GM18858 (cell line): Measurements from ENCODE around the gene FRMPD1.
A peak's percentile ranks its signal among the peaks of the same experiment; 100 is the strongest.
"Not testable (repeated sequence)": the region's sequence is repeated elsewhere in the genome, so short reads cannot be mapped to it uniquely, and the experiment has no call there.

Source experiments
- ATAC-seq: cut with Tn5 transposase; IDR thresholded peaks from one replicate; pipeline ENCODE4 v1.9.1; 2021; ENCODE audit not compliant: unreplicated experiment

FRMPD1 gene

DNA sequence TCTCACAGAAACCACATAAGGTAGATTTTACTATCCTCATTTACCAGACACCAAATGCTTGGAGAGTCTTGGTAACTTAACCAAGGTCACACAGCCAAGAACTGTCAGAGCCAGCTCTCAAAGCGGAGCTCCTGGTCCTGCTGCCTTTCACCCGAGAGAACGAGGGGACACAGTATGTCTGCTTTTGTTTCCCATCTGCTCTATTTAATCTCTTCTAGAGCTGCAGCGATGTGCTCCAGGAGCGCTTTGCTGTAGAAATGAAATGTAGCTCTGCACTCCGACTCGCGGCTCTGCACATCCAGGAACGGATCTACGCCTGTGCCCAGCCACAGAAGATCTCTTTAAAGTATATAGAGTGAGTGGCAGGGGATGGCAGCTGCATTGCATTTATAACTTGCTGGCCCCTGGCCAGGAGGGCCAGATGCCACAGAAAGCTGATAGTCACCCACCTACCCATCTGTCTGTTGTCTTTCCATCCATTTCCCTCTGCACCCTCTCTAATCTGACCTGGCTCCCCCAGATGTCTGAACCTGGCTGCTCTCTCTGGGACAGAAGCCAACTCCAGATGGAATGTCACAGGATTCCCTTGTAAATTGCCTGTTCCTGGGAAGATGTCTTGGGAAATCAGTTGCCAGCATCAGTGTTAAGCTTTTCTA is 81.5 kb downstream of the FRMPD1 start:
- no peak for ATAC-seq

DNA sequence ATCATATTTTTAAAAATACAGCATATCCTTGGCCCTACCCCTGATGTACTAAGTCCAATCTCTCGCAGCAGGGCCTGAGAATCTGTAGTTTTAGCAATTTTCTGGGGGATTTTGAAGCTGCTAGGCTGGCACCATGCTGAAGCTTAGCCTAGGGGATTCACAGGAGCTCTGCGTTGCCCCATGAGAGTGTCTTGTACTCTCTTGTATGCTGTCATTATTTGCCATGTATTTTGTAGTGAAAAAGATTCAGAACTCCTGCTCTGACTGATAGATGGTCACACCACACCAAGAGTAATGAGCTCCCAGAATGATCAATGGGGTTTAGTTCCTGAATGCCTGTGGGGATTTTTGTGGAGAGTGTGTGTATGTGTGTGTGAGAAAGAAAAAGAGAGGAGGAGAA is 82.2 kb downstream of the FRMPD1 start:
- no peak for ATAC-seq

DNA sequence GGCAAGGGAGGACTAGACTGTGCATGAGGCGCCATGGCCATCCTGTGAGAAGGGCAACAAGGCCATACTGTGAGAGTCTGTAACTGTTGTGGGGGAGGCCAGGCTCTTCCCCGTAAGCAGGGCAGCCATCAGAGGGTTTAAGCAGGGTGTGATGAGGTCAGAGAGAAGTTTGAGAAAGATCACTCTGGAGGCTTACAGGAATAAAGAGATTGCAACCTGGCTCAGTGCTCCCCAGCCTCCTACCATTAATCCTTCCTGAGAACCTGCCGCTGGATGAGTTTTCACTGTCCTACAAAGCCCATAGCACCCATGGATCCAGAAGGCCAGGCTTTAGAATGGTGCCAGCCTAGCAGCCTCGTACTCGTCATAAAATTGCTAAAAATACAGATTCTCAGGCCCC is 88.5 kb downstream of the FRMPD1 start:
- ATAC-seq = no peak

DNA sequence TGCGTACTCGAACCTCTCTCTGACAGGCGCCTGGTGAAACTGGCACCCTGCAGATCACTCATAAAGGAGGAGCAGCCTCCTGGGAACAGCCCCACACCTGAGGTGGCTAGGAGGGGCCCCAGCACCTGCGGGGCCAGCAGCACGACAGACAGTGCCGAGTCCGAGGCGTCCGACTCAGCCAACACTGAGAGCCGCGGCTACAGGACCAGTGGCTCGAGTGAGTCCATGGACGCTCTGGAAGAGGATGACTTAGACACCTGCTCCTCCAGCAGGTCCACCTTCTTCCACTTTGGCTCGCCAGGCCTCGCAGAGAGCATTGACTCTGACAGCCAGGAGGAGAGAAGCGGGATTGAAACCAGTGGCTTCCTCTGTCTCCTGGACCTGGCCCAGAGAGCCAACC is 89.4 kb downstream of the FRMPD1 start:
- no peak for ATAC-seq

DNA sequence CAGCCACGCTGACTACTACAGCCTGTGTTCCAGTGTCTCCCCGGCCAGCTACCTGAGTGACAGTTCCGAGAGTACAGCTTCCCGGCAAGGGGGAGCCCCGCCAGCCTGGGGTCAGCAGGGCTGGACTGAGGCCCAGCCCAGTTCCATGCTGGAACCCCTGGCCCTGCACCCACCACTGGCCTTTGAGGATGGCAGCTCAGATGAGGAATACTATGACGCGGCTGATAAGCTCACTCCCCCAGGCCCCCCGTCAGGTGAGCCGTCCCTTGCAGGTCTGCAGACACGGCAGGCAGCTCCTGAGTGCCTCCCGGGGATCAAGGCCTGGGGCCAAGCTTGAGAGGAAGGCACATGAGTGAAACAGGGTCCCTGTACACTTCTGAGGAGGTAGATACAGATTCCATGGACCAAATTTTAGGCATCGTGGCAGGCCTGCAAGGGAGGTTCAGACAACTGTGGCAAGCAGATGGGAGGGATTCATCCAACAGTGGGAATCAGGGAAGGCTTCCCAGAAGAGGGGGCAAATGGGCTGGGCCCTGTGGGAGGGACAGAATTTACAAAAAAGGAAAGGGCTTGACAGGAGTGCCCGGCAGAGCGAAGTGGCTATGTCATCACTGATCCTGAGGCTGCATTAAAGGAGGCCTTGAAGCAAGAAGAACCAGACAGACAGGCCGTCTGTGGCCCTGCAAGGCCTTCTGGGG is 90.0 kb downstream of the FRMPD1 start:
- no peak for ATAC-seq

DNA sequence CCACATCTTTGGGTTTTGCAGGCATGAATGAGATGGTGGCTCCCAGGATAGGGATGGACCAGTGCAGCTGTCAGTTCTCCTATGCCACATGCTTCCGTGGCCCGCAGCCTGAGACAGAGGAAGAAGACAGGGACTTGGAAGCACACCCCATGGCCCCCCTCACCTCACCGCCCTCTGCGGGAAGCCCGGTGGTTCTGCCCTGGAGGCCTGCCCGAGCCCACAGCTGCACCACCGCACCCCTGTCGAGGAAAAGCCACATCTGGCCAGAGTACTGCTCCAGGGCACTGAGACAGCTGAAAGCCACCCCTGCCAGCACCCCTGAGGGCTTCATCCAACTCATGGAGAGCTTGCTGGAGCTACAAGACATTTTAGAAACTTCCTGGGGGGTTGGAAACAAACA is 95.2 kb downstream of the FRMPD1 start:
- no peak for ATAC-seq

DNA sequence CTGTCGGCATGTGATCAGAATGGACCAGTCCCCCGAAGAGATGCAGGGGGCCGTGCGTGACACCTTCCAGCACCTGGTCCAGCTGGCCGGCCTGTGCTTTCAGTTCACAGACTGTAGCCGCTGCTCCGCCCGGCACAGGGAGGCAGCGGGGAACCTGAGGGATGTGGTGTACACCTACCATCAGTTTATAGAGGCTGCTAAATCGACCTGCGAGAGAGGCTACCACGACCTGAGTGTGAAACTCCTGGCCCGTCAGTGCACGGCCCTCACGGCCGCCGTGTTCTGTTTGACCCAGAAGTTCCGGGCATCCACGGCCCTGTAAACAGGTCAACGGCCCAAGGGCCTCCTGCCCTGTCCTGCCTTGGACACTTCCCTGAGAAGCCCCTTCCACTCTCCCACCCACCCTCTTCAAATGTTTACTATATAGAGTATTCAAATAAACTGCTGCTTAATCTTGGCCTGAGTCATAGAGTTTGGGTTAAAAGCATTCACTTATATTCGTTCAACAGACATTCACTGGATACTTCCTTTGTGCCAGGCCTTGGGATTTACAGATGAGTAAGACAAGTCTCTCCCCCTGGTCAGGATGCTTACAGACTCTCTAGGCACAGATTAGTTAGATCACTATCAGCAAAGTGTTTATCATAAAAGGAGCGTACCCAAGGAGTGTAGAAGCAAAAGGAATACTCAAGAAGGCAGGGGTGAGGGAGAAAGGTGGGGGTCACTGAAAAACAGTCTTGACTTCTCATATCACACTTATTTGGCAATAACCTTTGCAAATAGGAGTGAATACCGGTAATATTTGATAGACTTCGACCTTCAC is 95.9 kb downstream of the FRMPD1 start:
- ATAC-seq = no peak

DNA sequence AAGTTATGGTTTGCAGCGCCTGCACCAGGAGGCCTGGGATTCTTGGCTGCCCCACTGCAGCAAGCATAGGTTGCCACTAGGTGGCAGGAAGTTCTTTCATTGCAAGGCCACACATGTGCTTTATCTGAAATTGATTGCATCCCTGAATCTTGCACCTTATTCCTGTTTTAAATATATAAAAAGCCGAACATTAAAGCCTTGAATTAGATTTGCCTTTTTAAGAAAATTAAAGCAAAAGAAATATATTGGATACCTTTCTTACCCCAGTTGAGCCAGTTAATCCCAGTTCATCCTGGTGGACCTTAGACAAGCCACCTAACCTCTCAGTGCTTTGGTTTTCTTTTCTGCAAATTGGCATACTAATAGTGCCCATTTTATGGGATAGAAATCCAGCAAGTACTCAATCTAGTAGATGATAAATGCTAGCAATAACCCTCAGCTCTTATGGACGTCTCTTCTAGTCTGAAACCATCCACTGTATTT is 96.6 kb downstream of the FRMPD1 start:
- peak; percentile 81 for ATAC-seq

DNA sequence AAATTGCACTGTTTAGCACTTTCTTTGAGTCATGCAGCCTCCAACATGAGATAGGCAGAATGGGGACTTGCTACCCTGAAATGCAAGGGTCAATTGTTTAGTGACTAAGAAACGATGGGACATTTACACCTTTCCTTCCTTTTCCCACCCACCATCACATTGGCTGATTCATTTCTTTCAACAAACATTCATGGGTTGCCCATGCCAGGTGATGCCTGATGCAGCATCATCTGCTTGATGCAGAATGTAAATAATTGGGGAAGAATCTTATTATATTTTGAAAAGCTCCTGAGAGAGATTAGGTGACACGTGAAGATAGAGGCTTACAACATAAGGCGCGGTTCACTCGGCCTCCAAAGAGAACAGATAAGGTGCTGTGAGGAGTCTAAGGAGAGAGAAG is 98.4 kb downstream of the FRMPD1 start:
- ATAC-seq = no peak

DNA sequence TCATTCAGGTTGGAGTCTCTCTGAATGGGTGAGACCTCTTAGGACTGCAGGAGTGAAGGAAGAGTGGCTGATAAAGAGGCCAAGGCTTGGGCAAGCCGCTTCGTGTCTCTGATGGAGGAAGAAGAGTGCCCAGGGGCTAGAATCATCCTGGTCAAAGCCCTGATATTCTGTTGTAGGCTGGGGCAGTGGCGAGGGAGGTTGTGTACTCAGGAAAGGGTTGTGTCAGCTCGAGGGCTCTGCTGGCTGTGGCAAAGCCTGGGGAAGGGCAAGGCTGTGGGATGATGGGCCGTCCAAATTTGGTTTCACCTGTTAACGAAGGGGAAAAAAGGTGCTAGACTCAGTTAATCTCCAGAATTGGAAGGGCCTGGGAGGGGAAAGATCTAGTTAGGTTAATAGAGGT is 100.4 kb downstream of the FRMPD1 start:
- no peak for ATAC-seq

DNA sequence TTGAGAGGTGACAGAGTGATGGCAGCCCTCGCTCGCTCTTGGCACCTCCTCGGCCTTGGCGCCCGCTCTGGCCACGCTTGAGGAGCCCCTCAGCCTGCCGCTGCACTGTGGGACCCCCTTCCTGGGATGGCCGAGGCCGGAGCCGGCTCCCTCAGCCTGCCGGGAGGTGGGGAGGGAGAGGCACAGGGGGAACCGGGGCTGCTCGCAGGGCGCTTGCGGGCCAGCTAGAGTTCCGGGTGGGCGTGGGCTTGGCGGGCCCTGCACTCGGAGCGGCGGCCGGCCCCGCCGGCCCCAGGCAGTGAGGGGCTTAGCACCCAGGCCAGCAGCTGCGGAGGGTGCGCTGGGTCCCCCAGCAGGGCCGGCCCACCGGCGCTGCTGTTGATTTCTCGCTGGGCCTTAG is 101.0 kb downstream of the FRMPD1 start:
- ATAC-seq = not testable (repeated sequence)

DNA sequence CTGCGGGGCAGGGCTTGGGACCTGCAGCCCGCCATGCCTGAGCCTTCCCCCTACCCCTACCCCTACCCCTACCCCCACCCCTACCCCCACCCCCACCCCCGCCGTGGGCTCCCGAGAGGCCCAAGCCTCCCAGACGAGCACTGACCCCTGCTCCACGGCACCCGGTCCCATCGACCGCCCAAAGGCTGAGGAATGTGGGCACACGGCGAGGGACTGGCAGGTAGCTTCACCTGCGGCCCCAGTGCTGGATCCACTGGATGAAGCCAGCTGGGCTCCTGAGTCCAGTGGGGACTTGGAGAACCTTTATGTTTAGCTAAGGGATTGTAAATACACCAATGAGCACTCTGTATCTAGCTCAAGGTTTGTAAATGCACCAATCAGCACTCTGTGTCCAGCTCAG is 101.4 kb downstream of the FRMPD1 start:
- ATAC-seq = not testable (repeated sequence)

DNA sequence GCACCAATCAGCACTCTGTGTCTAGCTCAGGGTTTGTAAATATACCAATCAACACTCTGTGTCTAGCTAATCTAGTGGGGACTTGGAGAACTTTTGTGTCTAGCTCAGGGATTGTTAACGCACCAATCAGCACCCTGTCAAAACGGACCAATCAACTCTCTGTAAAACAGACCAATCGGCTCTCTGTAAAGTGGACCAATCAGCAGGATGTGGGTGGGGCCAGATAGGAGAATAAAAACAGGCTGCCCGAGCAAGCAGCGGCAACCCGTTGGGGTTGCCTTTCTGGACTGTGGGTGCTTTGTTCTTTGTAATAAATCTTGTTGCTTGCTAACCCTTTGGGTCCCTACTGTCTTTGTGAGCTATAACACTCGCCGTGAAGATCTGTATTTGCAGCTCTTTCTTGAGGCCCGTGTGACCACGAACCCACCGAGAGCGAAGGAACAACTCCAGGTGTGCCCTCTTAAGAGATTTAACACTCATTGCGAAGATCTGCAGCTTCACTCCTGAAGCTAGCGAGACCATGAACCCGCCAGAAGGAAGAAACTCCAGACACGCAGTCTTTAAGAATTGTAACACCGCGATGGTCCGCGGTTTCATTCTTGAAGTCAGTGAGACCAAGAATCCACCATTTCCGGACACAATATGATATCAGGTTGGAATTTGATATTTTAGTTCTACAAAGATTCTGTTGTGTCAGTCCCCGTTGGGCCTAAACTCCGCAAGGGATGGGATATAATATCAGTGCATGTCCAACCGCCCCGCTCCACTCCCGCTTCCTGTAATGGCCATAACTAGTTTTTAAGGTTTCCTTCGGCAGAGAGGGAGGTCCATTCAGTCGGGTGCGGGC is 102.1 kb downstream of the FRMPD1 start:
- no peak for ATAC-seq

DNA sequence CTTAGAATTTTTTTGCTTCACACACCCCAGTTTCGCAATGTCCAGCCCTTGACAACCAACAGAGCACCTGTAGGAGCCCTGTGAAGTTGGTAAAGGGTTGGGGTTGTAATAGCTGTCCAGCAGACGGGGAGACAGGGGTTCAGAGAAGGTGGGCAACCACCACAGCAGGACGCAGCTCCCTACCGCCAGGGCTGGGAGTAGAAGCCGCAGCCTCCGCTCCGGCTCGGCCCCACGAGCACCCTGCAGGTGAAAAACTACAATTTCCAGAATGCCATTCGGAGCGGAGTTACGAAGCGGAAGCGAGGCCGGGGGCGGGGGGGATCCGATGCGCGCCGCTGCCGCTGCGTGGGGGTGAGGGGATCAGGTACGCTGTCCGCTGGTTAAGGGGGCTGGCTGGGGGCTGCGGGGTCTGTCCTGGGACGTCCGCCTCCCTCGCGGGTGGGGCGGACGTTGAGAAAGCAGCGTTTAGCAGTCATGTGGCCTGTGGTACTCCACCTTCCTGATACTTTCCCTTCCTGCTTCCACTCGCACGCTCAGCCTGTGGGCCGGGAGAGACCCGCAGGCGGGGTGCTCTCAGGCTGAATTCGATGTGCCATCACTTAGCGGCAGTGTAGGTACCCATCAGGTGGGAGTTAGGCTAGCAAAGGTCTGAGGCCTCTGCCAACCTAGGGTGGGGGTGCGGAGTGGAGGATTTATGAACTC is 102.9 kb downstream of the FRMPD1 start, which contains the start of gene TRMT10B:
Gene TRMT10B (plus strand): TSS at position 317 of the 702 bp plus-strand sequence. CDS start 8,127 bp downstream, outside the sequence.
- peak; percentile 69 for ATAC-seq

DNA sequence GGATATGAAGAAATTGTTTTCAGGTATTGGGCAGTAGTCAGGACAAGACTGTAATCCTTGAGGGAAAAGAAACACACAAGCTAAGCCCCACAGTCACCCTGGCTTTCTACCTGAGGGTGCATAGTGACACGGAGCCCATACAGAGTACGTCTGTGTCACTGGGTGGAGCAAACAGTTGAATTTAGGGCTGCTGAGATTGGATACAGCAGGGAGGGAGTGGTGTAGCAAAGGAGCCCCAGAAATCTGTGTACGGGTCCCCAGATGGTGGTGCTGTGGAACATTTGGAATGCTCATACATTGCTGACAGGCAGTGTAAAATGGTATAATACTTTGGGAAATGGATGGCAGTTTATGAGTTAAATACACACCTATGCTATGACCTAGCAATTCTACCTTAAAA is 108.0 kb downstream of the FRMPD1 start:
- no peak for ATAC-seq

DNA sequence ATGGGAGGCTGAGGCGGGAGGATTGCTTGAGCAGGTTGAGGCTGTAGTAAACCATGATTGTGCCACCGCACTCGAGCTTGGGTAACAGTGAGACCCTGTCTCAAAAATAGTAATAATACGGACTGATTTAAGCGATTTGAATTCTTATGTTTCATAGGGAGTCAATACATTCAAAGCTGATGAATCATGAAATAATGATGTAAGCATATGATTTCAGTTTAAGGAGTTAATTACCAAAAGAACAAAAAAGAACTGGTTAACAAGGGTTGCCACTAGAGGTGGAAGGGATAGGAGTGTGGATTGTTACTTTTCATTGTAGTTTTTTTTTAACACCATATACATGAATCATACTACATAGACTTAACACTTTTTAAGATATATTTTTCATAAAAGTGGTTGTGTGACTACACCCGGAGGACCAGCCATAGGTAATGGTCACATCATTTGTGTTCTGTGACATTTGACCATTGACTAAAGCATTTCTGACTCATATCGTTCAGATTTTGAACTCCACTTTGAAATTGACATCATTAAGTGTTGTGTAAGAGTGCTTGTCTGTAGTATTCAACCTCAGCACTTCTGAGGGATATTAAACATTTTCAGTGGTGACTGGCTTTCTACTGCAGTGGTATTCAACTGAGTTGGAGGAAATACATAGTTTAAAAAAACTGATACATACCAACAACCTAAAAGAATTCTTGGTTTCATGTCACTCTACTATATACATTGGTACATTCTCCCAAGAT is 109.8 kb downstream of the FRMPD1 start:
- ATAC-seq = no peak

DNA sequence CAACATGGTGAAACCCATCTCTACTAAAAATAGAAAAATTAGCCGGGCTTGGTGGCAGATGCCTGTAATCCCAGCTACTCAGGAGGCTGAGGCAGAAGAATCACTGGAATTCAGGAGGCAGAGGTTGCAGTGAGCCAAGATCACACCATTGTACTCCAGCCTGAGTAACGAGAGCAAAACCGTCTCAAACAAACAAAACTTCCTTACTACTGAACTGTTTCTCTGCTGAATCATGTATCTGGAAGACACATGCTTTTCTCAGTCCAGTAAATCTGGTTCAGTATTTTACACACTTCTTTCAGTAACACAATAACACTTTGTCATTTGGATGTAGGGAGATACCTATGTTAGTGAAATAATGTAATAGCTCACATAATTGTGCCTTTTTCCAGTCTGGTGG is 110.8 kb downstream of the FRMPD1 start:
- ATAC-seq = no peak

DNA sequence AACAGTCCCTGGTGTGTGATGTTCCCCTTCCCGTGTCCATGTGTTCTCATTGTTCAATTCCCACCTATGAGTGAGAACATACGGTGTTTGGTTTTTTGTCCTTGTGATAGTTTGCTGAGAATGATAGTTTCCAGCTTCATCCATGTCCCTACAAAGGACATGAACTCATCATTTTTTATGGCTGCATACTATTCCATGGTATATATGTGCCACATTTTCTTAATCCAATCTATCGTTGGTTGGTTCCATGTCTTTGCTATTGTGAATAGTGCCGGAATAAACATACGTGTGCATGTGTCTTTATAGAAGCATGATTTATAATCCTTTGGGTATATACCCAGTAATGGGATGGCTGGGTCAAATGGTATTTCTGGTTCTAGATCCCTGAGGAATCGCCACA is 114.5 kb downstream of the FRMPD1 start:
- not testable (repeated sequence) for ATAC-seq

DNA sequence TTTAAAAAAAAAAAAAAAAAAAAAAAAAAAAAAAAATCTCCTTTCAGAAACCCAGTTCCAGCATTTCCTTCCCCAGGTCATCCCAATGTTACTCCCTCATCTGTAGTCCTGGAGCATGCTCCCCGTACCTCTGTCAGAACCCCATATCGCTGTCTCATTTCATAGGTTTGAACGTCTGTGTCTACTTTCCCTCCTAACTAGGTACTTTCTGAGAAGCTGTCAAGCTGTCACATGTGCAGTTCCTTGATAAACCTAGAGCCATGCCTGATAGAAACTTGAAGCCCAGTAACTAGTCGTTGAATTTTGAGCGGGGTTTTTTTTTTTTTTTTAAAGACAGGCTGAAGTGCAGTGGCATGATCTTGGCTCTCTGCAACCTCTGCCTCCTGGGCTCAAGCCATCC is 118.6 kb downstream of the FRMPD1 start:
- ATAC-seq = no peak
